Neutrophil (primary cell): ENCODE results near the gene WDR27.

ENCODE experiments used
- H3K27ac ChIP-seq: fragments of 200-600 bp; sonication (generic); 2 replicates; pipeline ENCODE4 v1.5.1; 2016; ENCODE audit warnings: mild to moderate bottlenecking, moderate library complexity
- H3K27me3 ChIP-seq: fragments of 200-600 bp; sonication (generic); 2 replicates; pipeline ENCODE4 v1.6.0; 2016; ENCODE audit warnings: mild to moderate bottlenecking
- H3K36me3 ChIP-seq: fragments of 200-600 bp; sonication (generic); 2 replicates; pipeline ENCODE4 v1.5.1; 2017
- H3K4me1 ChIP-seq, 2 experiments: fragments of 200-600 bp in 1 of 2; sonication (generic) in 1 of 2; 1 replicate in 1 of 2; 2 replicates in 1 of 2; pipeline versions ENCODE4 v1.5.1 to v1.6.1; 2013 to 2016; ENCODE audit warnings: low read depth in 1 of 2, low read length in 1 of 2, mild to moderate bottlenecking in 1 of 2, moderate library complexity in 1 of 2; ENCODE audit not compliant: control insufficient read depth in 1 of 2, insufficient read depth in 1 of 2
- H3K4me3 ChIP-seq, 2 experiments: fragments of 200-600 bp in 1 of 2; sonication (generic) in 1 of 2; 1 replicate in 1 of 2; 2 replicates in 1 of 2; pipeline ENCODE4 v1.5.1; 2013 to 2016; ENCODE audit warnings: low read depth in 1 of 2, low read length in 1 of 2, mild to moderate bottlenecking in 1 of 2, moderate library complexity in 1 of 2
- H3K9me3 ChIP-seq: fragments of 200-600 bp; sonication (generic); 2 replicates; pipeline ENCODE4 v1.5.1; 2016
- TF ChIP-seq, protein P1 (sequence below): fragments of 200-600 bp; sonication (generic); IDR thresholded peaks from 2 replicates; pipeline ENCODE4 v1.5.1; 2016; ENCODE audit warnings: antibody characterized with exemption

WDR27 gene

DNA sequence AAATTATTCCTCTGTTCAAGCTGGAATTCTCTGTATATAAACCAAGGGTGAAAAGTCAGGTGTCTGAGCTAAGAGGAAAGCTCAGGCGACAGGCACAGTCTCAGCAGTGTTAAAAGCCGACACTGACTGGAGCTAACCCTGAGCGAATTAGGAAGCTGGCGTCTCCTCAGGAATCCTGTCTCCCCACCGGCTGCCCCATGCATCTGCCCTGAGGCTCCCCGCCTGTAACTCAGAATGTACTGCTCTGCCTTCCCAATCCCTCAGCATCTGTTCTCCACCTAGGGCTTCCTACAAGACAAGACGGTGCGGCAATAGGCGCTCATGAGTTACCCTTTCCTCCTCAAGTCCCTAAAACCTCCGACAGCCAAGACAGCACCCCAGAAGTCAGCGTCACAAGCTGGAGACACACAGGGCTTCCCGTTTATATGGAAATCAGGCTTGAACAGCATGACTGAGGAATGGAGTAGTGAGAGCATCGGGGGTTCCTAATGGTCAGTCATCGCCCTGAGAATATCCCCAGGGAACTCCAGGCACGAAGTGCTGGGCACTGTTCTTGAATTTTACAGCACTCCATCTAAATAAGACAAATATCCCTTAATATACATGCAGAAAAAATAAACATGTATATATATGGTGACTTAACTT lies 33.5 kb downstream of the WDR27 start:
- no peaks in the 10 kb centered on the region for H3K27me3 ChIP-seq
- no peaks in the 10 kb centered on the region for H3K9me3 ChIP-seq
- no peaks in the 10 kb centered on the region for H3K4me1 ChIP-seq
- TF ChIP-seq, protein P1, sequence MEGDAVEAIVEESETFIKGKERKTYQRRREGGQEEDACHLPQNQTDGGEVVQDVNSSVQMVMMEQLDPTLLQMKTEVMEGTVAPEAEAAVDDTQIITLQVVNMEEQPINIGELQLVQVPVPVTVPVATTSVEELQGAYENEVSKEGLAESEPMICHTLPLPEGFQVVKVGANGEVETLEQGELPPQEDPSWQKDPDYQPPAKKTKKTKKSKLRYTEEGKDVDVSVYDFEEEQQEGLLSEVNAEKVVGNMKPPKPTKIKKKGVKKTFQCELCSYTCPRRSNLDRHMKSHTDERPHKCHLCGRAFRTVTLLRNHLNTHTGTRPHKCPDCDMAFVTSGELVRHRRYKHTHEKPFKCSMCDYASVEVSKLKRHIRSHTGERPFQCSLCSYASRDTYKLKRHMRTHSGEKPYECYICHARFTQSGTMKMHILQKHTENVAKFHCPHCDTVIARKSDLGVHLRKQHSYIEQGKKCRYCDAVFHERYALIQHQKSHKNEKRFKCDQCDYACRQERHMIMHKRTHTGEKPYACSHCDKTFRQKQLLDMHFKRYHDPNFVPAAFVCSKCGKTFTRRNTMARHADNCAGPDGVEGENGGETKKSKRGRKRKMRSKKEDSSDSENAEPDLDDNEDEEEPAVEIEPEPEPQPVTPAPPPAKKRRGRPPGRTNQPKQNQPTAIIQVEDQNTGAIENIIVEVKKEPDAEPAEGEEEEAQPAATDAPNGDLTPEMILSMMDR, result no peak
- no peak overlapping the region for H3K27ac ChIP-seq
- H3K36me3 ChIP-seq, result peaks cover 13% of the 10 kb centered on the region
- H3K4me3 ChIP-seq, result no peak overlapping the region

DNA sequence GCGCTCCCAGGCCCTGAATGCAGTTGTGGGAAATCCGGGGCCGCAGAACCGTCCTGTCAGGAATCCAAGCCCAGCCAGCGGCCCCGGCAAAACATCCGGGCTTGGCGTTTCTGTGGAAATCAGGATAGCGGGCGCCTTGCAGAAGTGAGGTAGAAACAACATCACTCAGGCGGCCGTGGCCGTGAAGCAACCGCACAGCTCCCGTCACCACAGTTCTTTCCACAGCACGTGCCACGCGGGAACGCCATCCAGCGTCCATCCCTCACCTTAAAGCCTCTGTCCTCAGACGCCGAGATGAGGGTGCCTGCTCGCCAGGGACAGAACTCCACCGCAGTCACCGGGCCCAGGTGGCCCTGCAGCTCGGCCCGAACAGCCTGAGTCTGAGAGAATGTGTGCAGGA lies 34.1 kb downstream of the WDR27 start:
- H3K36me3 ChIP-seq, result peaks cover 13% of the 10 kb centered on the region
- H3K9me3 ChIP-seq, result no peaks in the 10 kb centered on the region
- no peaks in the 10 kb centered on the region for H3K27me3 ChIP-seq
- TF ChIP-seq, protein P1, result no peak
- no peaks in the 10 kb centered on the region for H3K4me1 ChIP-seq
- no peak overlapping the region for H3K4me3 ChIP-seq
- no peak overlapping the region for H3K27ac ChIP-seq

DNA sequence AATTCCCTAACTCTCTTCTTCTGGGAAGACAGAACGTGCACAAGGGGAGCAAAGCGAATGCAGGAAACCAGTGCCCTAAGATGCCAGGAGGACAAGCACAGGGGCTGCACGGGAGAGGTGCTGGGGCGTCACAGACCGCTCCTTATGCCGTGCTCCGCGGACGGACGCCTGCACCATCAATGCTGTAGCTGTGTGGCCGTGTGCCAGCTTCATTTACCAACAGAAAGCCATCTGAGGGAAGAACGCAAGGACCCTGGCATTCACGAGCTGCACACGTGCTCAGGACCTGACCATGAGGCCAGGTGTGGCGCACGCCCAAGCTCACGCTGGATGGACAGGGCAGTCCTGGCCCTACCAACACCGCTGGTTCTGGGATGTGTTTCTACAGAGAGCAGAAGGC lies 35.4 kb downstream of the WDR27 start:
- Histone ChIP-seq H3K9me3 (no peaks in the 10 kb centered on the region), H3K4me1 (no peaks in the 10 kb centered on the region), H3K36me3 (peaks cover 7% of the 10 kb centered on the region), H3K4me3 (no peak overlapping the region), H3K27me3 (no peaks in the 10 kb centered on the region), H3K27ac (no peak overlapping the region)
- TF ChIP-seq, protein P1, result no peak

DNA sequence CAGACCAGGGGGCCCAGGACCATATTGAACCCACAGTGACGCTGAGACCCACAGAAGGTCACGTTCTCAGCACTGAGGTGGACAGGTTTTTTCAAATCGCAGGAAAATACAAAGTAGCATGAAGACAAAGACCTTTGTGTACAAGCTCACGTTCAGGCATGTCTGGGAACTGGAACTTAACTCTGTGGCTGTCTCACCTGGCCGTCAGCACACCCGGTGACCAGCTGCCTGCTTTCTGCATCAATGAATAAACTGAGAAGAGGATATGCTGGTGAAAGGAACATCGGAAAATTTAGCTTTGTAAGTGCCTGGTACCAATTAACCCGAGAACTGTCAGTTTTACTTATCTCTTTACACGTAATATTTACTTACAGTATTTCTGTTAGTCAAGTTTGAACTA lies 36.5 kb downstream of the WDR27 start:
- H3K4me3 ChIP-seq, result no peak overlapping the region
- no peaks in the 10 kb centered on the region for H3K9me3 ChIP-seq
- no peaks in the 10 kb centered on the region for H3K4me1 ChIP-seq
- H3K36me3 ChIP-seq, result peaks cover 7% of the 10 kb centered on the region
- TF ChIP-seq, protein P1, result no peak
- H3K27me3 ChIP-seq, result no peaks in the 10 kb centered on the region
- H3K27ac ChIP-seq, result no peak overlapping the region

DNA sequence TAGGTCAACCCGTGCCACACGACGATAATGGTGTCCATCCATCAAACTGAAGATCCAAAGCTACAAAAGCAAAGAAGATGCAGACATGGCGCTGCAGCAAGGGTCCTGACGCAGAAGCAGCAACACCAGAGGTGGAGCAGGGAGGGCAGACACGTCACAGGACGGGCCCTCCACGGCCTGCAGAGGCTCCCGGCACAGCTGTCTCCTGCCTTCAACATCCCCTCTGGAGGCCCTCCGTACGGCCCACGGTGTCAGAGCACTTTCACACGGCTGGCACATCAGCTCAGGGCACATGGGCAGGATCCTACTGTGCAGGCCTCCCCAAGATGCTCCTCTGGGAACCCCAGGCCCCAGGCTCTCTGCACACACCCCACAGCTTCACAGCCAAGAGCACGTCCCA lies 37.6 kb downstream of the WDR27 start:
- TF ChIP-seq, protein P1, result no peak
- Histone ChIP-seq H3K9me3 (no peaks in the 10 kb centered on the region), H3K4me1 (no peaks in the 10 kb centered on the region), H3K4me3 (no peak overlapping the region), H3K36me3 (peaks cover 7% of the 10 kb centered on the region), H3K27ac (no peak overlapping the region), H3K27me3 (no peaks in the 10 kb centered on the region)

DNA sequence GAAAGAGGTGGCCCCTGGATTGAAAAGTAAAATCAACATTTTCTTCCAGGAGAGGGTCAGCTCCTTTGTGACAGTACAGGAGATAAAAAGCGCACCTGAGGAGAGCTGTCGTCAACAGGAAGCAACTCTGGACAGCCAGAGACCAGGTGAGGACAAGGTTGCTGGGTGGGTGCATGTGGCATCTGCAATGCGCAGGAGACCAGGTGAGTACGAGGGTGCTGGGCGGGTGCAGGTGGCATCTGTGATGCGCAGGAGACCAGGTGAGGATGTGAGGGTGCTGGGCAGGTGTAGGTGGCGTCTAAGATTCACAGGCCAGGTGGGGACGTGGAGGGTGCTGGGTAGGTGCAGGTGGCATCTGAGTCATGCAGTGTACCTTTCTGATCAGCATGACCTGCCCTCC lies 38.4 kb downstream of the WDR27 start:
- H3K27me3 ChIP-seq, result no peaks in the 10 kb centered on the region
- H3K4me3 ChIP-seq, result no peak overlapping the region
- TF ChIP-seq, protein P1, result no peak
- no peaks in the 10 kb centered on the region for H3K9me3 ChIP-seq
- peaks cover 7% of the 10 kb centered on the region for H3K36me3 ChIP-seq
- H3K27ac ChIP-seq, result no peak overlapping the region
- no peaks in the 10 kb centered on the region for H3K4me1 ChIP-seq
